Stimulated activated CD8-positive, alpha-beta memory T cell treated with anti-CD3 and anti-CD28 coated beads, Interleukin-4, amount 100 ng/mL, for 1 hour (primary cell): ENCODE results near the gene HECTD4.
A peak's percentile ranks its signal among the peaks of the same experiment; 100 is the strongest.

Experiments
- DNase-seq, 2 donors: peaks; one replicate each; pipeline ENCODE4 v3.0.0-alpha.2; 2020; ENCODE audit warnings: low read depth in 2 of 2, low spot score in 1 of 2

The HECTD4 gene

GRCh38 chr12:112217647-112218046 lies 164.6 kb downstream of the HECTD4 start:
- DNase-seq = no peak

DNA sequence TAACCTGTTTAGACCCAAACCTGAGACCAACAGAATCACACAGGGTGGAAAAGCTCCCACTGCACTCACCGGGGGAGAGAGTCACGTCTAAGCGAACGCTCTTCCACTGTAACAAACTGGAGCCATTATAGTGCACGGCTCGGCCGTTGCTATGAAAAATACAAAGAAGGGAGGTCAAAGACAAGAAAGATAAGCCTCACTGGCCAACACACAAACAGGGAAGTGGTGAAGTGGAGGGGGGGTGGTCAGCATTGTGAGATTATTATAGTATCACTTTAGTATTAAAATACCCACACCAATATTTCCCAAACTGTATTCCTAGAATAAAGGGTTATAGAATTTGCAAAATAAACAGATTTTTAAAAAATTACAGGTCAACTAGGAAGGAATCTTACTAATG lies 166.0 kb downstream of the HECTD4 start:
- no peak for DNase-seq

DNA sequence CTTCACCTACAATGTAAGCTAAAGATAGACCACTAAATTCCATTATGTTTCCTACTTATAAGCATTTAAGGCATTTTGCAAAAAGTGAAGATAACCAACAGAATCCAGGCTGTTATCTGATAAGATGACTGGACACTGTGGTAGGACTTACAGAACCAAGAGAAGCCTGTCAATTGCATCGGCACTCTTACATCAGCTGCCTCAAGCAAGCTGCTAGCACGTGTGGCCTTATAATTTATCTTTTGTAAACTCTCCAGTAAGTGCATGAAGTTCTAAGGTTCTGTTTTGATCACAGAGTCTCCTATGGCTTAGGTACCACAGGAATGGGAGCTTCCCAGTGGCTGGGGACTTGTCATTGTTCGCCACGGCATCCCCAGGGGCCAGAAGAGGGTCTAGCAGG lies 168.2 kb downstream of the HECTD4 start:
- no peak for DNase-seq

DNA sequence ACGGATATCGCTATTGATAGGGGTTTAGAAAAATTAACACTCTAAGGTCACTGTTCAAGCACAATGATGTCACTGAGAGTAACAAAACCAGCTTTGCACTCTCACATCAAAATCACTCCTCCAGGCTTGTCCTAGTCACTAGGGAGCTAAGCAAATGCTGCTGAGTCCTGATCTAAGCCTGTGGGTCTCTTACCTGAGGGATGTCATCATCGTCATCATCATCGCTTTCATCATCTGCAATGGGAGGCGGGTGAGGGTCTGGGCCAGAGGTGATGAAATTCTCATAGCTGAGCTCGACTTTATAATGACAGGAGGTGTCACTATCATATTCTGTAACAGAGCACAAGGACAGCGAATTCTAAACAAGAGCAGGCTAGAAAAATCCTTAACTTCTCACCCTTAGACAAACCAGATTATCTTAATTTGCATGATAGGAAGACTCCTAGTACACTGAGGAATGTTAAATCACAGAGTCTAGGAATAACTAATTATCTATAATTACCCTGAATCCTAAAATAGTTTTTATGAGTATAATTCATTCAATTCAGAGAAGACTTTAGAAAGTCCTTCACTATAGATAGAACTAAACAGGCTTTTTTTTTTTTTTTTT lies 173.8 kb downstream of the HECTD4 start:
- no peak for DNase-seq

- DNase-seq = no peak
These were observed 174.8 kb downstream of the HECTD4 start for GRCh38 chr12:112207397-112207924.

DNA sequence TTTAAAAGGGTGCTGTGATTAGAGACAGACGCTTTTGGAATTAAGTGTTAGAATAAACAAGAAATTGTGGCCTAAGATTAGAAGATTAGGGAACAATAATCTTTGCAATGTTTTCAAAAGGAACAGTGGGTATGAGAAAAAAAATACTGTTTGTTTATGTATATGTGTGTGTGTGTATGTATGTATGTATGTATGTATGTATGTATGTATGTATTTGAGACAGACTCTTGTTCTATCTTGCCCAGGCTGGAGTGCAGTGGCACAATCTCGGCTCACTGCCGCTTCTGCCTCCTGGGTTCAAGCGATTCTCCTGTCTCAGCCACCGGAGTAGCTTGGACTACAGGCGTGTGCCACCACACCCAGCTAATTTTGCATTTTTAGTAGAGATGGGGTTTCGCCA lies 175.3 kb downstream of the HECTD4 start:
- no peak for DNase-seq

DNA sequence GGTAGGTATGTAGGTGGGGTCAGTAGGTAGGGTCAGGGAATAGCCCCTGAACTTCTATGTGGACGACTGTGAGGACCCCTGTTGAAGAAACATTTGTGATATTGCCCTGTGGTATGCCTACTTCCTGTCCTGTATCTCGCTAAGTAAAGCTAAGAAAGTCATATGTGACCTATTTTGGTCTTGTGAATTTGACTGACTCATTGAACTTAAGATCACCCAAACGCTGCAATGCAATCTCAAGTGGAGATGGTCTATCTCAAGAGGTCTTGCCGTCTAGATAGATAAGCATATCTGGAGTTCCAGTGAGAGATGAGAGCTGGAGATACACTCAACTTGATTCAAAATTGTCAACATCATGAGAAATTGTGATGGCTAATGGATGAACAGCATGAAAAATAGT lies 183.1 kb downstream of the HECTD4 start:
- no peak for DNase-seq

GRCh38 chr12:112198120-112198733 lies 184.0 kb downstream of the HECTD4 start:
- DNase-seq = peak in 1 of 2 donors; percentile 4

GRCh38 chr12:112196196-112196875 lies 185.9 kb downstream of the HECTD4 start:
- DNase-seq = no peak

DNA sequence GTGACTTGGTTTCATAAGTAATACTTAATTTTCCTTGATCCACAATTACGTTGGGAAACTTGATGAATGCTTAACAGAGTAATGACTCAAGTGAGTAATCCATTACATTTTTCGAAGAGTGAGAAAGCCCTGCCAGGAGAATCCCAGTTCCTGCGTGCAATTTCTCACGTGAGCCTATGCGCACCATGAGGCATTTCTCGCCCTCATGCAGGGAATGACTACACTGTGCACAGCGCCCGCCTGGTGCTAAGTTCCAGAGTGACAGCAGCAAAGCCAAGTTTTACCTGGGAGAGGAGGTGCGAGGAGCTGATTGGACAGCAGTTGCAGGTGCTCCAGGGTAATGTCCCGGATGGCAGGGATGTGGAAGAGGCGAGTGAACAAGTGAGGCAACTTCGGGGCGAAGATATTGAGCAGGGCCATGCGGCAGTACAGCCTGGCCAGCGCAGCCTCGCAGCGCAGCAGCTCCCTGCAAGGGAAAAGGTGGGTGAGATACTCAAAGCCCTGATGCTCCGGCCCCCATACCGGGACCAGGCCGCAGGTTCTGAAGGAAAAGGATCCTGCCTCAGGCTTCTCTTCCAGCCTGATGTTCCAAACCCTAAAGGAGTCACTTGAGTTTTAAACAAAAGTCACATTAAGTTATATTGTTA lies 187.5 kb downstream of the HECTD4 start:
- DNase-seq = no peak

DNA sequence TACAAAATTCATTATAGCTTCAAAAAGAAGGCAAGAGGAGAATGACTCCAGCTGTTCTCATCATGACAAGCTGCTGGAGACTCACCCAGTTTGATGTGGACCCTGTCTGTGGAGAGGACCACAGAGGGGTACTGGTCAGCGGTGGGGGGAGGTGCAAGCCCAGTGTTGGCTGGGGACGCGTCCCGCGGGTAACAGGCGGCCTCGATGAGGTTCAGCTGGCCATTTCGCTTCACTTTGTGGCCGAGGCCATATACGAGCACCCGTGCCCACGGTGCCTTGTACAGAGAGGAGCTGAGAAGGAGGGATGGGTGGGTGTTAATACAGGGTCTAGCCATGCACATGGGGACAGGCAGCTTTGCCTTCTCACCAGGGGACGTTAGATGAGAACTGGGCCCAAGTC lies 189.8 kb downstream of the HECTD4 start:
- DNase-seq = no peak

DNA sequence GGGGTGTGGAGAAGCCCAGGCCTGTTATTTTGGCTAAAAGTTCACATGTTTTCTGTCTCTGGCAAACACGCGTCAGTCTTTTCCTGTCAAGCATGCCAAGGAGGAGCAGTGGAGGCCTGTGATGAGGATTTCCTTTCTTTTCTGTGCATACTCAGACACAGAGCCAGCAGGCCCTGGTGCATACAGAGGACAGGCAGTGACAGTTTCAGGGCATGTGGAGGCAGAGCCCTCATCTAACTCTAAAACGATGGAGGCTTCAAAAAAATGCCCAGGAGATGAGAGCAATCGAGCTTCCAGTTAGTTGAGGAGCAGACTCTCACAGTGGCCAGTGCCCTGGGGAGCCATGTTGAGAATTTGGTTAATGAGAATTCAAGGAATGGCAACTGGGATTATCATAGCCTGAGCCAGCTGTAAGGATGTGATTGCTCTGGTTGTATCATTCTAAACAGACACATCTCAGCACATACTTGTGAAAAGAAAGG lies 190.3 kb downstream of the HECTD4 start:
- no peak for DNase-seq

- no peak for DNase-seq
These were observed 191.0 kb downstream of the HECTD4 start for GRCh38 chr12:112191201-112191600.

DNA sequence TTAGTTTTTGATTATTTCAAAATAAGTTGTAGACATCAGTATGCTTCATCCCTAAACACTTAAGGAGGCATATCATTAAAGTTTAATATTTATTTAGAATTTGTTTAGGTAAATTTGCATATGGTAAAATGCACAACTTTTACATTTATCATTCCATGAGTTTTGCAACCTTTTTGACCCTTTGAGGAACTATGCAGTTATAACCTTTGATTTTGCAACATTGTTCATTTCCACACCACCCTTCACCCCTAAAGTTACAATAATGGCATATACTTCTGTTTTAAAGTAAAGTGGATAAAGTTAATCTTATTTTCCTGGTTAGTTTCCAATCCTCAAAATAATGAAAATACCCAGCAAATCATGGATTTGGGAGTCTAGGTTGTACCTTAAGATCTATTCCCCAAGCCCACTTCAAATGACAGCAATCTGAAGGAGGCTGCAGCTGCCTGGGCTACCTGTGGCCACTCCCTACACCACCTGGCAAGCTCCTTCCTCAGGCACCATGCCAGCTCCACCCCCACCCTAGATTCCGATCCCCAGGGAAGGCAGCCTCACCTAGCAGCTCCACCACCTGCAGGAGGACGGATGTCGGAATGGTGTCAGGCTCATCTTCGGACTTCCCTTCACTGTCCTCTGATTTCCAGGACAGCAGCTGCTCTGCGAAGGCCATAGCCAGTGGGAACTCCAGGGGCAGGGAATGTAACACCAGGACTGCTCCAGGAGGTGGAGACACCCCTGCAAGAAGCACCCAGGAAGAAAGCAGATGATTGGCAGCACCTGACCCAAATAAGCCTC lies 191.8 kb downstream of the HECTD4 start:
- DNase-seq = no peak

DNA sequence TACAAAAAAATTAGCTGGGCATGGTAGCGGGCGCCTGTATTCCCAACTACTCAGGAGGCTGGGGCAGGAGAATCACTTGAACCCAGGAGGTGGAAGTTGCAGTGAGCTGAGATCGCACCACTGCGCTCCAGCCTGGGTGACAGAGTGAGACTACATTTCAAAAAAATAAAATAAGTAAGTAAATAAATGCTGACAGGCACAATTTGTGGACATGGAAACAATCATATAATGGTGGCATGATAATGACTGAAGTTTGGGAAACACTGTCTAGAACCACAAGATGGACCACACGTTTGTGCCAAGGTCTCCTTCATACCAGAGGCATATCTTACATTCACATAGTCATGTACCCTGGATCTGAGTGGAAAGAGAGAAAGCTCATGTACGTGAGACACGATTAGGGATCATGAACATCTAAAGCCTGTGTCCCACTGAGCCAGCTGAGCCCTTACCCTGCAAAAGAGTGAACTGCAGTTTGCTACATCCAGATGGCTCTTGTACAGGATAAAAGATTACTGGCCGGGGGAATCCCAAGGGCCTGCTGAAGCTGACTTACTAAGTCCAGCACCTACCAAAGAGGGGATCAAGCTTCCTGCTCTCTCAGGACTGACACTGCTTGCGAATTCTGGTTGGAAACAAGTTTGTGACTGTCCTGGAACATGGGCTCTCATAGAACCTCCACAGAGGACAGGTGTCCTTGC lies 194.0 kb downstream of the HECTD4 start:
- DNase-seq = no peak

DNA sequence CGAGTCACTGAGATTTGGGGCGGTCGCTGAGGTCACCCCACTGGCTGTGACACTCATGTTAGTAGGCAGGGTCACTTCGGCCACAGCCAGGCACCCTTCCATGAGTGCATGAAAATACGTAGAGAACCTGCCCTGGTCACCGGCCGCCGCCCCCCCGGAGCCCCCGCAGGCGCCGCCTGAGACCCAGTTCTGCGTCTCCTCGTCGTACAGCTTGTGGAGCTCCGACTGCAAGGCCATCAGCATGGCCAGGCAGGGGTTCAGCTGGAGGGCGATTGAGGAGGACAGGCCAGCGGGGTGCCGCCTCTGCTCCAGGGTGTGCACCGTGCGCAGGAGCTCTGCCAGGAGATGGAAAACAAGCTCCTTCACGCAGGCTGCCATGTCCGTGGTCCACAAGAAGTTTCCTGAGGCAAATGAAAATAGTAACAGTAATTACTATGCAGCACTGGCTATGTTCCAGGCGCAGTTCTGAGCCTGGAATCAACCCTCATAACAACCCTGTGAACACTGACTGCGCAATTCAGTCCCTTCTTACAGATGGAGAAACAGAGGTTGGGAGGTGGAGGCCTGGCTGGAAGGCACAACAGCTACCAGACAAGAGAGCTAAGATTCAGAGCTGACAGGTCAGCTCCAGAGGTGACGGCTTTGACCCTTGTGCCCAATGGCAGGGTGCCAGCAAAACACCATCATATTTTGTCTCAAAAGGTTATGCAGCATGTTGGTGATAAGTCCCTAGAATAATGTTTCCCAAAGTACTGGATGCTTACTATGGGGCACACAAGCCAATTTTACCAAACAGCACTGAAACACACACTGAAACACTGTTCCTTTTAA lies 196.9 kb downstream of the HECTD4 start:
- no peak for DNase-seq

DNA sequence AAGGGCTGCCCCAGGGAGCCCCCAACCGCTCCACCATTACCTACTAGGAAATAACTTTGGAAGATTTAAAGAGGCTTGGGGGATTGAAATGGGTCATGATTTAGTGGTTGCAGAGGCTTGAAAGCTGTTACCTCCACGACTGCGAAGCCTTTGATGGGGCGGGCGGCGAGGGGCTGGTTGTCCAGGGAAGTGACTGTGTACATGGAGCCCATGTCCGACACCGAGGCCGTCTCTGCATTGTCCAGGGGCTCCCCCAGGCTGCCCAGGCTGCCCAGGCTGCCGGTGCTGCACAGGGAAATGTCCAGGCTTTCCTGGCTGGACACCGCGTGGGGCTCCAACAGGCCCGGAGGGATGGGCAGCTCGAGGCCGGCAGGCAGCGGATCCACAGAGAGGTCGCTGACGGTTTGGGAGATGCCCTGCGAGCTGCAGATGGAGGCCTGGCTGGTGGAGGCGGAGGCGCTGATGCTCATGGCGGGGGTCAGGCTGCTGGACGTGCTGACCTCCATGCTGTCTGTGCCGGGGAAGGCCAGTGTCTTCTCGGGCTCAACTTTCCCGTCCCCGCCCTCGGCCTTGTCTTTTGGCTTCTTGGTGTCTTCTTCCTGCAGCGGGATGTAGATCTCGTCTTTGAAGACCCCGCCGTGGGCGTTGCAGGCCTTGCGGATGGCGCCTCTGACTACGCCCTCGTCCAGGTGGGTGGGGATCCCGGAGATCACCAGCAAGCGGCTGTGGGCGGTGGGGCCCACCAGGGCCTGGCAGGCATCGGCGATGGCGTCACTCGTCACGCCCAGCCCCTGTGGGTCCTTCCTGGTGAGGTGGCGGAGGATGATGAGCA lies 198.0 kb downstream of the HECTD4 start:
- no peak for DNase-seq

DNA sequence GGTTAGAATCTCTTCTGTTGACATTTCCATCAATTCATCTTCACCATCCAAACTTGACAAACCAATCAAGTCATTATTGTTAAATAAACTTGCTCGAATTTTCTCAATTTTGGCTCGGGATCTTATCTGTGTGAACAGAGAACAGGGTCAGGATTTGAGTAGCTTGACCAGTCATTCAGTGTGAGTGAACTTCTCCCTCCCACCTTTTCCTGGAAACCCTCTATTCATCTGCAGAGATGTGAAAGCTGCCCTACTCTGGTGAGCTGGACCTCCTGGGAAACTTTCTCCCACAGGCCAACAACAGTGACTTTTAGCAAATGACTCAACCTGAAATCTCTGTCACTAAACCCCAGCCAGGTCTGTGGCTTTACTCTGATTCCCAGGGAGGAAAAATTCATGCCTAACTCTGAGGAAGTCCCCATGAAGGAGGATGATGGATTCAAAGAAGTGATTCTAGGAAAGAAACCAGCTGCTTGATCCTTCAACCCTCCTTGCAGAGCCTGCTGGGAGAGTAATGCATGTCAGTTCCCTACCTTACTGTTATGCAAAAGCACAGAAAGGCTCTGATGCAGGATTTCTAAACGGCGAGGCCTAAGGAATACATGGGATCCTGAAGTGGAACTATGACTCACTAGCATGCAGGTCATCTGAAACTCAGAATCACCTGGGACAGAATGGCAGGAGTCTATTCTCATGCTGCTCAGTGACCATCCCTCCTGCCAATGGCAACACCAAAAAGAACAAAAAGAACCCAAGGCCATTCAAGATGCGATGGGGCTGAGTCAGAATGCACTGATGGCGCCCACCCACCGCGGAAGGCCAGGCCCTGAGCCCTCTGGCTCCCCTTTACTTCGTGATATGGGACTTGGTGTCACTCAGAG lies 198.8 kb downstream of the HECTD4 start:
- no peak for DNase-seq
